Mesothelial cell of epicardium (in vitro differentiated cells): ENCODE data around the gene TBC1D17. TPM values are rescaled to one million over a fixed set of nuclear protein-coding genes. Genes with fewer than 3 reads are reported as not detected.

Experiments used
- DNase-seq, 2 experiments: peaks; one replicate each; pipeline ENCODE4 v3.0.0; 2021; ENCODE audit warnings: low spot score in 2 of 2; ENCODE audit not compliant: unreplicated experiment in 2 of 2
- H3K27ac Mint-ChIP-seq: 2 replicates; pipeline ENCODE4 v1.8.0; 2021; ENCODE audit warnings: mixed read lengths
- H3K27me3 Mint-ChIP-seq: 2 replicates; pipeline ENCODE4 v1.8.0; 2021; ENCODE audit warnings: low read depth, mixed read lengths
- H3K36me3 Mint-ChIP-seq: 2 replicates; pipeline ENCODE4 v1.8.0; 2021; ENCODE audit warnings: mixed read lengths
- H3K4me1 Mint-ChIP-seq: 2 replicates; pipeline ENCODE4 v1.8.0; 2021; ENCODE audit warnings: mixed read lengths
- H3K4me3 Mint-ChIP-seq: 2 replicates; pipeline ENCODE4 v1.8.0; 2021; ENCODE audit warnings: mild to moderate bottlenecking, moderate library complexity, mixed read lengths
- H3K9me3 Mint-ChIP-seq: 2 replicates; pipeline ENCODE4 v1.8.0; 2021; ENCODE audit warnings: mixed read lengths
- CTCF ChIP-seq: fragments of 200-600 bp; sonication (generic); IDR thresholded peaks from one replicate; pipeline ENCODE4 v1.5.0; 2021; ENCODE audit warnings: antibody characterized with exemption; ENCODE audit not compliant: unreplicated experiment
- total RNA-seq: library from RNA; stranded (reverse); gene quantifications from 3 replicates; pipeline ENCODE4 v1.2.1, GENCODE V29; 2021

The TBC1D17 gene
- total RNA-seq, 1 donor from 2014 or later, result 49.7 TPM

DNA sequence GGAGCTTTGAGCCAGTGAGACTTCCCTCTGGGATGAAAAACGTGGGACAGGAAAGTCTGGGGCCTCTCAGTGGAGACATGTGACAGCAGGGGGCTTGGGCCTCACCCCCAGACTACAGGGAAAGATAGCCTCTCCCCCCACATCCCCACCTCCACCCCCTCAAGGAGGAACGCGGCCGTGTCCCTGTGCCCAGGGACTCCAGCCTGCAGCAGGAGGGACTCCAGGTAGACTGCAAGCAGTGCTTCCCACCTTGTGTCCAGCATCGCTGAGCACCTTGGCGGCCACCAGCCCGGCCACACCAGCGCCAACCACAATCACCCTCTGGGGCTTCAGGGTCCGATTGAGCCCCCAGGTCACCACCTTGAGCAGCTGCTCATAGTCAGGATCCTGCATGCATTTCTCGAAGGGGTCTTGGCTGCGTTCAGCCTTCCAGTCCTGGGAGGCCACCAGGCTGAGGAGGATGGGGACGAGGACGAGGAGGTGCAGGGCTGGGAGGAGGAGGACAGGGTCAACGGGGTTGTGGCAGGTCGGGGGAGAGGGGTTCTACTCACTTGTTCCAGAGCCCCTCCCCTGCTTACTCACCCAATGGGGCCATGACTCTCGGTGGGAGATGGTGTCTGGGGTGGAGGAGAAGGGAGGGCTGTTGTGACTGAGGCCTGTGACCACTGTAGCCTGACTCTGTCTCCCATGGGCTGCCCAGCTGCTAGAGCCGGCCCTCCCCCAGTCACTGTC, 18.2 kb downstream of the TBC1D17 start:
- no peak for DNase-seq
- peaks cover 19% of the 10 kb centered on the region for H3K4me1 Mint-ChIP-seq
- no peak overlapping the region for H3K4me3 Mint-ChIP-seq
- H3K9me3 Mint-ChIP-seq, result no peaks in the 10 kb centered on the region
- no peaks in the 10 kb centered on the region for H3K36me3 Mint-ChIP-seq
- TF ChIP-seq CTCF, result no peak
- H3K27ac Mint-ChIP-seq, result no peak overlapping the region
- H3K27me3 Mint-ChIP-seq, result peaks cover 31% of the 10 kb centered on the region

GRCh38 chr19:49896863-49897621, 19.5 kb downstream of the TBC1D17 start, which contains the start of gene IL4I1:
Gene IL4I1, minus strand, starts transcription at chr19:49896887. Its CDS starts 727 bp downstream, at chr19:49896160.
- Mint-ChIP-seq H3K4me1 (peaks cover 15% of the 10 kb centered on the region), H3K27ac (peak within 1 kb of the TSS; percentile 82), H3K27me3 (peaks cover 20% of the 10 kb centered on the region), H3K9me3 (no peaks in the 10 kb centered on the region), H3K4me3 (no peak within 1 kb of the TSS), H3K36me3 (no peaks in the 10 kb centered on the region)
- DNase-seq, result no peak
- no peak for TF ChIP-seq CTCF

DNA sequence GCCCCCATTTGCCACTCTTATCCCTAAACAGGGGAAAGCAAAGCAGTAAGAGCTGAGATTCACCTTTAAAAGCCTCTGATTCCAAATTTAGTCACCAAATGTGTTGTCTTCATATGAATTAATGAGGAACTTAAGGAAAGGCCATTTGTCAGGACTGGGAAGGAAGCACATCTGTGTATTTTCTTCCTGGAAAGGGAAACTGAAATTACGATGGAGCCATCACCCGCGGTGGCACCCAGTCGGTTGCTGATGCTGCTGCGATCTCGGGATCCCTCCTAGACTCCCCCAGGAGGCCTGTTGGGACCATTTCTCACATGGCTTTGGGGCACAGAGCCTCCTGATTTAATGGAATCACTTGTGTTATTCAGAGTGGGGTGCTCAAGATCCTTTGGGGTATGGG, 26.6 kb downstream of the TBC1D17 start:
- Mint-ChIP-seq H3K4me1 (no peaks in the 10 kb centered on the region), H3K36me3 (peaks cover 16% of the 10 kb centered on the region), H3K4me3 (no peak overlapping the region), H3K27me3 (no peaks in the 10 kb centered on the region), H3K9me3 (no peaks in the 10 kb centered on the region), H3K27ac (no peak overlapping the region)
- DNase-seq, result no peak
- no peak for TF ChIP-seq CTCF

DNA sequence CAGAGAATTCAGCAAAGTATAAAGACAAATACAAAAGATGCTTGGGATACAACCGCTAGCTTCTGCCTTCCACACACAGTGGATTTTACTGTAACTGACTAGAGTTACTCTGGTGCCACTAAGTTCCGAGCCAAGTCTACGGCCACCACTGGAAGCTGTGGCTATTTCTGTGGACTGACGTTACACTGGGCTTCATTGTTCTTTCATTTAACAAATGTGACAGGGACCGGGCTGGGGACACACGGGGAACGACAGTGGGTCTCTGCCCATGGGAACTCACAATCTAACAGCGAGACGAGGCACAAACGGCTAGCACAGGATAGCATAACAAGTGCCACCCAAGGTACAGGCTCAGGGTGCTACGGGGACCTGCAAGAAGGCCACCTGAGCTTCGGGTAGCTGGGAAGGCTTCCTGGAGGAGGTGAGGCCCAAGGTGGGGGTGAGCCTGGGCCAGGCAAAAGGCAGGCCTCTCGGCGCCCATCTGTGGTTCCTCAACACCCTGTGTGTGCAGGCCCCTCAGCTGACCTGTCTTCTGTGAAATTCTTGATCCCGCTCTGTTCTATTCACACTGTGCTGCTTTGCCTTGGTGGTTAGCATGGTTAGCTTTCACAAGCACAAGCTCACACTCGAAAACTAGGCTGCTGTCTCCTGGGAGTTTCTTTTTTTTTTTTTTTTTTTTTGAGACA, 29.5 kb downstream of the TBC1D17 start:
- Mint-ChIP-seq H3K27me3 (no peaks in the 10 kb centered on the region), H3K4me3 (no peak overlapping the region), H3K9me3 (no peaks in the 10 kb centered on the region), H3K4me1 (no peaks in the 10 kb centered on the region), H3K27ac (no peak overlapping the region), H3K36me3 (peaks cover 25% of the 10 kb centered on the region)
- no peak for DNase-seq
- TF ChIP-seq CTCF, result no peak

GRCh38 chr19:49907745-49908446, 30.4 kb downstream of the TBC1D17 start:
- no peak for TF ChIP-seq CTCF
- H3K4me1 Mint-ChIP-seq, result no peaks in the 10 kb centered on the region
- DNase-seq, result no peak
- H3K36me3 Mint-ChIP-seq, result peaks cover 28% of the 10 kb centered on the region
- no peak overlapping the region for H3K27ac Mint-ChIP-seq
- no peak overlapping the region for H3K4me3 Mint-ChIP-seq
- no peaks in the 10 kb centered on the region for H3K27me3 Mint-ChIP-seq
- no peaks in the 10 kb centered on the region for H3K9me3 Mint-ChIP-seq
